ENCODE results near the gene DCLK1. TPM values are rescaled to one million over a fixed set of nuclear protein-coding genes. Genes with fewer than 3 reads are reported as not detected.

DCLK1 gene
- total RNA-seq, 2 donors from 2014 or later: 3.8 to 3.9 TPM

- TF ChIP-seq POLR2AphosphoS5 (IDR thresholded peaks at IDR 0.05): no peak
- TF ChIP-seq CTCF (IDR thresholded peaks at IDR 0.05): peak; percentile 71 to 87 (median 82)
- Histone ChIP-seq H3K4me3 (no peak overlapping the region), H3K4me1 (replicated peaks) (no peaks in the 10 kb centered on the region), H3K27me3 (replicated peaks; ENCODE audit: insufficient read depth) (no peaks in the 10 kb centered on the region), H3K9me3 (no peaks in the 10 kb centered on the region), H3K36me3 (no peaks in the 10 kb centered on the region), H3K27ac (no peak overlapping the region)
- intact Hi-C loops (cut with DNase I): loop anchor here (5.0 kb wide), 3 partner anchors 71 to 236 kb away; no protein-coding TSS in a partner anchor
- DNase-seq (ENCODE audit: low spot score): peak; percentile 19
- WGBS: 24% methylated on average over 21 of the region's 21 CpGs
These were observed 410.3 kb downstream of the DCLK1 start for GRCh38 chr13:35720690-35721554.

- 75% methylated on average over 5 of the region's 5 CpGs for WGBS
- H3K9me3 ChIP-seq: no peaks in the 10 kb centered on the region
- DNase-seq (ENCODE audit: low spot score): no peak
- H3K27me3 ChIP-seq (replicated peaks; ENCODE audit: insufficient read depth): no peaks in the 10 kb centered on the region
- no peak for TF ChIP-seq POLR2A (IDR thresholded peaks at IDR 0.05)
- no peak for TF ChIP-seq POLR2AphosphoS5 (IDR thresholded peaks at IDR 0.05)
- no peak for TF ChIP-seq CTCF (IDR thresholded peaks at IDR 0.05)
- no peaks in the 10 kb centered on the region for H3K4me1 ChIP-seq (replicated peaks)
- no peak overlapping the region for H3K4me3 ChIP-seq
- intact Hi-C loops (cut with DNase I): loop anchor here (5.0 kb wide), 3 partner anchors 72 to 237 kb away; no protein-coding TSS in a partner anchor
- no peaks in the 10 kb centered on the region for H3K36me3 ChIP-seq
- H3K27ac ChIP-seq: no peak overlapping the region
These were observed 410.9 kb downstream of the DCLK1 start for GRCh38 chr13:35720290-35720689.

Other genes with a start within 250 kb of the DCLK1 start
- gene SOHLH2, start 83.2 kb upstream of the DCLK1 start, total RNA-seq: 1 to 10 TPM; 2.3 to 5.1 TPM
- 1 to 10 TPM; 4.1 to 4.3 TPM for gene CCDC169, start 166.4 kb upstream of the DCLK1 start, total RNA-seq
- 10 to 100 TPM; 41.9 to 52.8 TPM for gene SPART, start 215.0 kb upstream of the DCLK1 start, total RNA-seq

Data from prostate gland (tissue), 2 donors.